SU-DHL-6 (cell line): ENCODE data around the gene ROR1.

Source experiments
- H2AFZ ChIP-seq: fragments of 200-600 bp; sonication (generic); 2 replicates; pipeline ENCODE4 v1.6.1; 2014; ENCODE audit warnings: low read depth, mild to moderate bottlenecking, moderate library complexity, mixed read lengths, antibody characterized with exemption, low read length; ENCODE audit not compliant: severe bottlenecking
- H3F3A ChIP-seq: fragments of 200-600 bp; shearing (Covaris generic); 2 replicates; pipeline ENCODE4 v1.6.0; 2016; ENCODE audit warnings: antibody characterized with exemption, mild to moderate bottlenecking; ENCODE audit not compliant: insufficient read depth
- H3K27ac ChIP-seq: fragments of 200-600 bp; sonication (generic); 2 replicates; pipeline ENCODE4 v1.5.1; 2016; ENCODE audit warnings: low read depth, mild to moderate bottlenecking, low read length, moderate library complexity, mixed read lengths
- H3K27me3 ChIP-seq: fragments of 200-600 bp; sonication (generic), shearing (Covaris generic); 2 replicates; pipeline ENCODE4 v1.6.0; 2014; ENCODE audit warnings: mild to moderate bottlenecking, low read length
- H3K36me3 ChIP-seq: fragments of 200-600 bp; sonication (generic); 2 replicates; pipeline ENCODE4 v1.6.1; 2014; ENCODE audit warnings: mild to moderate bottlenecking, low read length, mixed read lengths
- H3K4me2 ChIP-seq: fragments of 300-600, 200-600 bp; shearing (Covaris generic), sonication (generic); 2 replicates; pipeline ENCODE4 v1.6.0; 2014; ENCODE audit warnings: low read length, low read depth, mild to moderate bottlenecking; ENCODE audit not compliant: poor library complexity, severe bottlenecking
- H3K4me3 ChIP-seq: fragments of 200-600 bp; sonication (generic); 2 replicates; pipeline ENCODE4 v1.5.1; 2014; ENCODE audit warnings: antibody characterized with exemption, low read length, mild to moderate bottlenecking, mixed read lengths; ENCODE audit not compliant: insufficient read depth, poor library complexity, severe bottlenecking
- H3K79me2 ChIP-seq: fragments of 200-600 bp; sonication (generic); 2 replicates; pipeline ENCODE4 v1.6.1; 2014; ENCODE audit warnings: mild to moderate bottlenecking, low read length, moderate library complexity; ENCODE audit not compliant: insufficient read depth
- H3K9ac ChIP-seq: fragments of 200-600 bp; sonication (generic); 2 replicates; pipeline ENCODE4 v1.7.0; 2014; ENCODE audit warnings: mild to moderate bottlenecking, low read length
- H3K9me2 ChIP-seq: fragments of 200-600 bp; sonication (generic); replicated peaks from 2 replicates; pipeline ENCODE4 v1.6.1; 2014; ENCODE audit warnings: low read length; ENCODE audit not compliant: insufficient read depth
- H3K9me3 ChIP-seq: fragments of 200-600 bp; sonication (generic); 2 replicates; pipeline ENCODE4 v1.6.1; 2014; ENCODE audit warnings: low read length, mixed read lengths; ENCODE audit not compliant: insufficient read depth
- H4K20me1 ChIP-seq: fragments of 200-600 bp; sonication (generic); 2 replicates; pipeline ENCODE4 v1.6.1; 2014; ENCODE audit warnings: low read depth, mild to moderate bottlenecking, antibody characterized with exemption, low read length, moderate library complexity, mixed read lengths
- EZH2phosphoT487 ChIP-seq: fragments of 200-600 bp; sonication (generic), shearing (Covaris generic); conservative IDR thresholded peaks from 2 replicates; pipeline ENCODE4 v1.6.1; 2018; ENCODE audit warnings: mild to moderate bottlenecking, antibody characterized with exemption, low read length, moderate library complexity, mixed read lengths
- TF ChIP-seq, protein P1 (sequence below): fragments of 200-600 bp; sonication (generic); IDR thresholded peaks from one replicate; pipeline ENCODE4 v1.5.1; 2017; ENCODE audit warnings: antibody characterized with exemption, mild to moderate bottlenecking, low read length, moderate library complexity; ENCODE audit not compliant: insufficient read depth, poor library complexity, severe bottlenecking

The ROR1 gene

DNA sequence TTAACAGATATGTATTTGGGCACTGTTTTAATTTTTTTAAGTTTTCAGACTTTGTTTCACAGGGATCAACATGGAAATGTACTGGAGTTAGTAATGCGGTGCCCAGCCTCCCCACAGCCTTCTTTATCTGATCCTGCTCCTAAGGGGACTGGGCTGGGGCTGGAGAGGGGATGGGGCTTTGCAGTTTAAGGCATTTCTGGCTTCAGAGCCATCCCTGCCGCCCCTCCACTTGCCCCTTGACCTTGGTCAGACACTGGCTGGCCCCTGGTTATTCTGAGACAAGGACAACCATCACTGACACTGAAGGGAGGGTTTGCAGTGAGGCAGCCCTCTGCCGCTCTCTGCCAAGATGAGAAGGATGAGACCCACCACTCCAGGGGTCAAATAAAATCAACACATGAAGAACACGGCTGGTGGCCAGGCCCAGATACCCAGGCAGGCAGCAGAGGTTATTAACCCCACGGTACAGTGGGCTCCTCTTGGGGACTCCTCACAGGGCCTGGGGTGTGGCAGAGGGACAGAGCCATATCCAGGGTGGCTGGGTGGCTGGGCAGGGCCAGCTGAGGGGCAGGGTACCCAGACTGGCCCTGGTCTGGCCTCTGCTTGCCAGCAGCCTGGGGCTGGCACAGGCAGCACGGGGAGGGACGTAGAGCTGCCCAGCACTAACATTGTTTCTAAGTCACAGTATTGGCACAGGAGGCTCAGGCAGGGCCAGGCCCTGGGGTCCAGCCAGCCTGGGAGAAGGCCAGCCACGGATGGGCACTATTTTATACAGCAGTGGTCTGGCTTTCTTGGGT lies 422.5 kb downstream of the ROR1 start:
- Histone ChIP-seq H4K20me1 (no peaks in the 10 kb centered on the region), H3K9me3 (no peaks in the 10 kb centered on the region), H3K4me3 (no peak overlapping the region), H3K27ac (no peak overlapping the region), H3K9ac (no peak overlapping the region), H3K79me2 (no peaks in the 10 kb centered on the region), H3K36me3 (no peaks in the 10 kb centered on the region), H3K9me2 (no peaks in the 10 kb centered on the region), H2AFZ (no peak overlapping the region), H3K4me2 (no peak overlapping the region), H3F3A (no peaks in the 10 kb centered on the region), H3K27me3 (no peaks in the 10 kb centered on the region)
- TF ChIP-seq EZH2phosphoT487, result no peak
- TF ChIP-seq, protein P1, sequence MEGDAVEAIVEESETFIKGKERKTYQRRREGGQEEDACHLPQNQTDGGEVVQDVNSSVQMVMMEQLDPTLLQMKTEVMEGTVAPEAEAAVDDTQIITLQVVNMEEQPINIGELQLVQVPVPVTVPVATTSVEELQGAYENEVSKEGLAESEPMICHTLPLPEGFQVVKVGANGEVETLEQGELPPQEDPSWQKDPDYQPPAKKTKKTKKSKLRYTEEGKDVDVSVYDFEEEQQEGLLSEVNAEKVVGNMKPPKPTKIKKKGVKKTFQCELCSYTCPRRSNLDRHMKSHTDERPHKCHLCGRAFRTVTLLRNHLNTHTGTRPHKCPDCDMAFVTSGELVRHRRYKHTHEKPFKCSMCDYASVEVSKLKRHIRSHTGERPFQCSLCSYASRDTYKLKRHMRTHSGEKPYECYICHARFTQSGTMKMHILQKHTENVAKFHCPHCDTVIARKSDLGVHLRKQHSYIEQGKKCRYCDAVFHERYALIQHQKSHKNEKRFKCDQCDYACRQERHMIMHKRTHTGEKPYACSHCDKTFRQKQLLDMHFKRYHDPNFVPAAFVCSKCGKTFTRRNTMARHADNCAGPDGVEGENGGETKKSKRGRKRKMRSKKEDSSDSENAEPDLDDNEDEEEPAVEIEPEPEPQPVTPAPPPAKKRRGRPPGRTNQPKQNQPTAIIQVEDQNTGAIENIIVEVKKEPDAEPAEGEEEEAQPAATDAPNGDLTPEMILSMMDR, result no peak

GRCh38 chr1:64197076-64197475 lies 423.3 kb downstream of the ROR1 start:
- H3K27ac ChIP-seq, result no peak overlapping the region
- no peak overlapping the region for H3K4me3 ChIP-seq
- H2AFZ ChIP-seq, result no peak overlapping the region
- H3K9ac ChIP-seq, result no peak overlapping the region
- H3K36me3 ChIP-seq, result no peaks in the 10 kb centered on the region
- no peaks in the 10 kb centered on the region for H4K20me1 ChIP-seq
- H3F3A ChIP-seq, result no peaks in the 10 kb centered on the region
- H3K4me2 ChIP-seq, result no peak overlapping the region
- no peaks in the 10 kb centered on the region for H3K79me2 ChIP-seq
- TF ChIP-seq EZH2phosphoT487, result no peak
- TF ChIP-seq, protein P1, result no peak
- no peaks in the 10 kb centered on the region for H3K9me3 ChIP-seq
- H3K9me2 ChIP-seq, result no peaks in the 10 kb centered on the region
- H3K27me3 ChIP-seq, result no peaks in the 10 kb centered on the region

DNA sequence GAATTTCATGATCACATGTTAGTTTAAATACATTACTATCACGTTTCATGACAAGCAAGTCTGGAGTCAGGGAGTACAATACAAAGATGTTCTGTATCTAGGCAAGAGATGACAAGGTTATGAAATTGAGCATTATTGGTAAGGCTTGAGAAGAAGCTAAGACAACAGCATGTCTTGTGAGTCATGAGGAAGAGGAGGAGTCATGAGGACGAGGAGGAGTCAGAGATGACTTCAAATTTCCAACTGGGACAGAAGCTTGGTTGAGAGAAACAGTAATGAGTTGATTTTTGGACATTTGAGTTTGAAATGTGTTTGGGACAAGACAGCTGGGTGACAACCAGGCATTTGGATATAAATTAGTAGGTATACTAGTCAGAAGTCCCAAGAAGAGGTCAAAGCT lies 425.3 kb downstream of the ROR1 start:
- Histone ChIP-seq H3K9me2 (no peaks in the 10 kb centered on the region), H3K4me3 (no peak overlapping the region), H3K4me2 (no peak overlapping the region), H3K27me3 (no peaks in the 10 kb centered on the region), H3K9me3 (no peaks in the 10 kb centered on the region), H3F3A (no peaks in the 10 kb centered on the region), H3K9ac (no peak overlapping the region), H3K27ac (no peak overlapping the region), H3K79me2 (no peaks in the 10 kb centered on the region), H3K36me3 (no peaks in the 10 kb centered on the region), H2AFZ (no peak overlapping the region), H4K20me1 (no peaks in the 10 kb centered on the region)
- TF ChIP-seq, protein P1, result no peak
- TF ChIP-seq EZH2phosphoT487, result no peak
